Measurements from ENCODE around the gene IL7R.

DNA sequence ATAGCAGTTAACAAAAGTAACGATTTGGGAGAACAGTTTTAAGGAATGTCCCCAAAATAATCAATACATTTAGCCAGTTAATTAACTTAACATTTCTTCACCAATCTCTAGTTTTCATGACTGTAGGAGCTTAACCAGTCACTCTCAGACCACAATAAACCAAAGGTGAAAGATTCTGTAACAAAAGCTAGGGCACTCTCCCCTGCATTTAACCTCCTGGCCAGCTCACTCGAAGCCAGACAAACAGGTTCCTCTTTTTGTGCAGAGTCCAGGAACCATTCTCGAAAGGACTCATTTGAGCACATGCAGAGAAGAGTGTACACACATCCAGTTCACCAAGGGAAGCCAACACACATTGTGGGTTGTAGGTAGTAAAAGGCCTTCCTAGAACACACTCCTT, 6.5 kb downstream of the IL7R start:
- no peak for TF ChIP-seq CTCF (IDR thresholded peaks at IDR 0.05; ENCODE audit: poor library complexity)
- no peak for TF ChIP-seq EZH2phosphoT487 (IDR thresholded peaks at IDR 0.05; ENCODE audit: low read depth, severe bottlenecking, unreplicated experiment)

Measured in hepatocyte (in vitro differentiated cells).